Measurements from ENCODE around the gene LINC01488. TPM values are rescaled to one million over a fixed set of nuclear protein-coding genes. Genes with fewer than 3 reads are reported as not detected.

LINC01488 gene
- total RNA-seq, 4 donors from 2014 or later: not detected

DNA sequence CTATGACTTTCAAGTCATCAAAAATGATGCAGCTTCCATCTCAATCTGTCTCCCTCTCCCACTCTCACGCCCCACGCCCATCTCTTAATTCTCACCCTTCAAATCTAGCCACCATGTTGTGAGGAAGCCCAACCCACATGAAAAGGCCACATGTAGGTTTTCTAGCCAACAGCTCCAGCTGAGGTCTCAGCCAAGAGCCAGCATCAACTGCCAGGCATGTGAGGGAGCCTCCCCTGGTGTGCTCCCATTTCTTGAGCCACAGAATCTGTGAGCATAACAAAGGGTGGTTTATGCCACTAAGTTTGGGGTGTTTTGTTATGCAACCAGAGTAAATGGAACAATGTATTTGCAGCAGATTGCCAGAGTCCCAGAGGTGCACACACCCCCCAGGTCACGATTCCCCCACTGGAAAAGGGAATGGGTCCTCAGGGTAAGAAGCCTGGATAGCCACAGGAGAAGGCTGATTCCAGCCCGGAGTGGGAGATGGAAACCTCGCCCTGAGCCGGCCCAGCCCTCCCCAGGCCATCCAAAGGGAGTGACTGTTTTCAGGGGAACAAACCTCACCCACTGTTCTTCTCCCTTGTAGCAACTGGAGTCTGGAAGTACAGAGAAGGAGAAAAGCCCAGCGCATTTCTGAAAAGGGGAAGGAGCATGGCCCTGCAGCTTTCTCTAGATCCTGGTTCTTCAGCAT, 20.0 kb upstream of the LINC01488 start:
- TF ChIP-seq, protein P1, sequence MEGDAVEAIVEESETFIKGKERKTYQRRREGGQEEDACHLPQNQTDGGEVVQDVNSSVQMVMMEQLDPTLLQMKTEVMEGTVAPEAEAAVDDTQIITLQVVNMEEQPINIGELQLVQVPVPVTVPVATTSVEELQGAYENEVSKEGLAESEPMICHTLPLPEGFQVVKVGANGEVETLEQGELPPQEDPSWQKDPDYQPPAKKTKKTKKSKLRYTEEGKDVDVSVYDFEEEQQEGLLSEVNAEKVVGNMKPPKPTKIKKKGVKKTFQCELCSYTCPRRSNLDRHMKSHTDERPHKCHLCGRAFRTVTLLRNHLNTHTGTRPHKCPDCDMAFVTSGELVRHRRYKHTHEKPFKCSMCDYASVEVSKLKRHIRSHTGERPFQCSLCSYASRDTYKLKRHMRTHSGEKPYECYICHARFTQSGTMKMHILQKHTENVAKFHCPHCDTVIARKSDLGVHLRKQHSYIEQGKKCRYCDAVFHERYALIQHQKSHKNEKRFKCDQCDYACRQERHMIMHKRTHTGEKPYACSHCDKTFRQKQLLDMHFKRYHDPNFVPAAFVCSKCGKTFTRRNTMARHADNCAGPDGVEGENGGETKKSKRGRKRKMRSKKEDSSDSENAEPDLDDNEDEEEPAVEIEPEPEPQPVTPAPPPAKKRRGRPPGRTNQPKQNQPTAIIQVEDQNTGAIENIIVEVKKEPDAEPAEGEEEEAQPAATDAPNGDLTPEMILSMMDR (IDR thresholded peaks at IDR 0.05; ENCODE audit: low read depth): no peak

DNA sequence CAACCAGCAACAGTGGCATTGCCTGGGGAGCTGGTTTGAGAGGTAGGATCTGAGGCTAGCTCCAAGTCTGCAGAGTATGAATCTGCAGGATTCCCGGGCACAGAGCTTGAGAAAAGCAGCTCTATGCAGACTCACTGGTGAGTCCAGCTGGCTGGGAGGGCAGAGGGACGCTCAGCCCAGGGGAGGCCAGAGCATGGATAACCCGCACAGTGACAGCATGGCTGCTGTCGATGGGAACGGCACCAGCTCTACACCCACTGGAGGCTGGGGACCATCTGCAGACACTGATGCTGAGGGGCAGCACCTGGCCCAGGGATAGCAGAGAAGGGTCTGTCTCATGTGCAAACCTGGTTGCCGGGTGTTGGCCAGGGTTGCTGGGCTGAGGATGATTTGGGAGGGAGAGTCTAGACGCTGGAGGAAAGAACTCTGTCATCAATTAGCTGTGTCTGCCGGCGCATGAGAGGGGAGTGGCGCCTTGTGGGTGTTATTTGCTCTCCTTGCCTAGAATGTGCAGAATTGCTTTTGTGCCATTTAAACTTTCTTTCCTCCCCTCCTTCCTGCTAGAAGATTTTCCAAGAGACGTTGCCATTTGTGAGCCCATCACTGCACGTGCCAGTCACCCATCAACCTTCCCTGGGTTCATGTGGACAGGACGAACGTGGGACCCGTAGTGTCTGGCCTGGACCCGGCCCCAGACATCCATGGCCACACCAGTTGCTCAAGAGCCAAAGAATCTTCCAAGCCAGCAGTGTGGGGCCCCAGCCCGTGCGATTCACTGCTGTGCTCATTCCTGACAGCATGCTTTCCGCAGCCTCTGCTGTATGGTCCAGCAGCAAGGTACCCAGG, 19.1 kb upstream of the LINC01488 start:
- TF ChIP-seq, protein P1 (IDR thresholded peaks at IDR 0.05; ENCODE audit: low read depth): no peak

DNA sequence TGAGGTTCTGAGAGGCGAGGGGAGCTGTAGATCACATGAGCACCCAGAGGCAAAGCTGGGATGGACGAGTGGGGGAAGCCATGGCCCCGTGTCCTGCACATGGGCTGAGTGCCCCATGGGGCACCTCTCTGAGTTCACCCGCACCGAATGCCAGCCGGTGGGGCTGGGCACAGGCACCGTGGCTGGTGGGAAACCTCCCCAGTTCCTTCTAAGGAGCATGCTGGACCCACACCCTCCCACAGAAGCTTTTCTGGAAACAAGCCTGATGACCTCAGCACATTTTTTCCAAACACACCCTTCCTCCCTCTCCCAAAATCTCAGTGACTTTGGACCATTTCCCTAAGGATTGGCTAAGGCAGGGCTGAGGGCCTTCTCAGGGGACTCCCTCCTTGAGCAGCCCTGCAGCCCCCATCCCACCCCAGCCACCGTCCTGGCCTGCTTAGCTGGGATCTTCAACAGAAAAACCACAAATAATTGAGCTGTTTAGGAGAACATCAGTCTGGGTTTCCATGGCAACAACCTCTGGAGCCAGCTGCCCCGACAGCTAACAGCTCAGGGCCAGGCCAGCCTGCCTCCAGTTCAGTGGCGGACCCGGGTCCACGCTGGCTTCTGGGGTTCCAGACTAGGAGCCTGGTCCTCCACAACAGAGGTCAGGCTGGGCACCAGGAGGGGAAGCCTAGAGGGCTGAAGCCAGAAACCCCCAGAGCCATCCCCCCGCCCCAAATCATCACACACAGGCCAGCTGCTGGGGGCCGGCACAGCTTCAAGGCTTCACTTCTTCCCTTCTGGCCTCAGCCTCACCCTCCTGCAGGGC, 18.1 kb upstream of the LINC01488 start:
- TF ChIP-seq, protein P1 (IDR thresholded peaks at IDR 0.05; ENCODE audit: low read depth): no peak

DNA sequence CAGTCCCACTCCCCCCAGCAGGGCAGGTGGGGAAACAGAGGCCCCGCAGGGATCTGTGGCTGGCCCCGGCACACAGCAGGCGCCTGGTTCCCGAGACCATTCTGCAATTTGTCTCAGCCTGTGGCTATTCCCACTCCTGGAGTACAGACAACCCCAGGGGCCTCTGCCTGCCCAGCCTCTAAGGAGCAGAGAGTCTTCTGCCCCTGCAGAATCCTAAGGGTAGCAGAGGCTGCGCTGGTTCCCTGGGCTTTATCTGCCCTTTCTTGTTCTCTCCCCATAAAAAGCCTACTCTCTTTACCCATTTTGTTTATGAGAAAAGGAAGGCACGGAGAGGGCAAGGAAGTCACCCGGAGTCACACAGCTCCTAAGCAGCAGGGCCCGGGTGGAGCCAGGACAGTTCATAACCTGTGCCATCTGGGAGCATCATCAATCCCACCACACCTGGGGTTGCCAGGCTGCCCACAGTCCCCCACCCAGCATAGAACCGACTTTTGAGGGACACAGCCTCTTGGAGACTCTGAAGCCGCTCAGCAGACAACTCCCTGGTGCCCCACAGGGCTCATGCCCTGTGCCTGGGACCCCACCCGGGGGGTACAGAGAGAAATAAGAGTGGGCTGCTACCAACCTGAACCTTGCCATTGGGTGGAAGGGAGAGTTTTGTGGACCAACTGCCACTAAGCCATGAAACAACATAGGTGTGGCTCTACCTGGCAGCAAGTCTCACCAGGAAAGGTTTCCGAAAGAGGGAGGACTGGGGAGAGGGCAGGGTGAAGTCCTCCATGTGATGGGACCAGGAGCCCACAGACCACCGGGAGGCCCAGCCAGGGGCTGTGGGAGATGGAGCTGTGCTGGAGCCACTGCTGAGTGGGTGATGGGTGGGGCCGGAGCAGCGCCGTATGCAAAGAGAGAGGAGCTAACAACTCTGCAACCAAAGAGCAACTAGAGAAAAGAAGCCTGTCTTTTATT, 17.2 kb upstream of the LINC01488 start:
- TF ChIP-seq, protein P1 (IDR thresholded peaks at IDR 0.05; ENCODE audit: low read depth): no peak

DNA sequence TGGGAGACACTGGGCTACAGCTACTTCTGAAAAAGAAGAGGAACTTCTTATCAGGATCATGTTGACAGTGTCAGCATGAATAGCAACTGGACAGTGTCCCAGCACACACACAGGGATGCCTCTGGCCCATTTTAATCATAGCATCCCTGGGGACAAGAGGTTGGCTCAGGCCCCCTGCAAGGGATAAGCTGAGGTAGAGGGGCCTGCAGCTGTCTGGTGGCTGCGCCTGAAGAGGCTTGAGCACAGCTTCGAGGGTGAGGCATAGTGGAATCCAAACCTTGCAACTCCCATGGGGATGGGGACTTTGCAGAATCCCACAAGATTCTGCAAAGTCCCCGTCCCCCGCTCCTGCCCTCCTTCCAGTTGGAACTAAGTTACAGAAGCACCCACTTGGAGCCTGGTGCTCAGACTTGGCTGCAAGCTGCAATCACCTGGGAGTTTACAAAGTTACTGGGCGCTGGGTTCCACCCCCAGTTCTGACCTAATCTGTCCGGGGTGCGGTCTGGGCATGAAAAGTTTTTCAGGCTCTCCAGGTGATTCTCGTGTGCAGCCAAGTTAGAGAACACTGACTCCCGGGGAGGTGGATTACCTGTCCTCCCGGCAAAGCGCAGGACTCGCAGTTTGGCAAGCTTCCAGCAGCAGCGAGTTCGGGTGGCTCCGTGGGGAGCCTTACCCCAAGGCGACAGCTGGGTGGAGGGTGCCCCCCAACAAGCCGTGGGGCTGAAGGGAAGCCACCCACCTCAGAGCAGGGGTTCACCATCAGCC, 16.0 kb upstream of the LINC01488 start:
- TF ChIP-seq, protein P1 (IDR thresholded peaks at IDR 0.05; ENCODE audit: low read depth): no peak

DNA sequence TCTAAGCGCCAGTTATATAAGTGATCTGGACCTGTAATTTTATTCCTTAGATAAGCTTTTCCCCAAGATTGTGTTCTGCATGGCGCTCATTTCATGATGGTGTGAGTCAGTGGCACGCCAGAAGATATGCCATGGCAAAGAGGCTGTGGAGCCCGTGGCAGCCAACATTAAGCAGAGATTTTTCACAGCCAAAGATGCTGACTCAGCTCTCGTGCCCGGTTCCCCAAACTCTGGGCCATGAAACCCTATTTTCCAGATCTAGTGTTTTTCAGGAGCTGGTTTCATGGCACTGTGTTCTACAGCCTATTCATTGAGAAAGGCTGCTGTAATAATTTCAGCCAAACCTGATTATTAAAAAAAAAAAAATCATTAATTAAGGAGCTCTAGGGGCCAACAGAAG, 15.4 kb upstream of the LINC01488 start:
- TF ChIP-seq, protein P1 (IDR thresholded peaks at IDR 0.05; ENCODE audit: low read depth): no peak

All from subcutaneous adipose tissue (tissue), 4 donors.